SU-DHL-6 (cell line): ENCODE results near the gene SPINK14.

Experiments used
- H2AFZ ChIP-seq: fragments of 200-600 bp; sonication (generic); 2 replicates; pipeline ENCODE4 v1.6.1; 2014; ENCODE audit warnings: low read depth, mild to moderate bottlenecking, moderate library complexity, mixed read lengths, antibody characterized with exemption, low read length; ENCODE audit not compliant: severe bottlenecking
- H3F3A ChIP-seq: fragments of 200-600 bp; shearing (Covaris generic); 2 replicates; pipeline ENCODE4 v1.6.0; 2016; ENCODE audit warnings: antibody characterized with exemption, mild to moderate bottlenecking; ENCODE audit not compliant: insufficient read depth
- H3K27ac ChIP-seq: fragments of 200-600 bp; sonication (generic); 2 replicates; pipeline ENCODE4 v1.5.1; 2016; ENCODE audit warnings: low read depth, mild to moderate bottlenecking, low read length, moderate library complexity, mixed read lengths
- H3K27me3 ChIP-seq: fragments of 200-600 bp; sonication (generic), shearing (Covaris generic); 2 replicates; pipeline ENCODE4 v1.6.0; 2014; ENCODE audit warnings: mild to moderate bottlenecking, low read length
- H3K36me3 ChIP-seq: fragments of 200-600 bp; sonication (generic); 2 replicates; pipeline ENCODE4 v1.6.1; 2014; ENCODE audit warnings: mild to moderate bottlenecking, low read length, mixed read lengths
- H3K4me2 ChIP-seq: fragments of 300-600, 200-600 bp; shearing (Covaris generic), sonication (generic); 2 replicates; pipeline ENCODE4 v1.6.0; 2014; ENCODE audit warnings: low read length, low read depth, mild to moderate bottlenecking; ENCODE audit not compliant: poor library complexity, severe bottlenecking
- H3K4me3 ChIP-seq: fragments of 200-600 bp; sonication (generic); 2 replicates; pipeline ENCODE4 v1.5.1; 2014; ENCODE audit warnings: antibody characterized with exemption, low read length, mild to moderate bottlenecking, mixed read lengths; ENCODE audit not compliant: insufficient read depth, poor library complexity, severe bottlenecking
- H3K79me2 ChIP-seq: fragments of 200-600 bp; sonication (generic); 2 replicates; pipeline ENCODE4 v1.6.1; 2014; ENCODE audit warnings: mild to moderate bottlenecking, low read length, moderate library complexity; ENCODE audit not compliant: insufficient read depth
- H3K9ac ChIP-seq: fragments of 200-600 bp; sonication (generic); 2 replicates; pipeline ENCODE4 v1.7.0; 2014; ENCODE audit warnings: mild to moderate bottlenecking, low read length
- H3K9me2 ChIP-seq: fragments of 200-600 bp; sonication (generic); replicated peaks from 2 replicates; pipeline ENCODE4 v1.6.1; 2014; ENCODE audit warnings: low read length; ENCODE audit not compliant: insufficient read depth
- H3K9me3 ChIP-seq: fragments of 200-600 bp; sonication (generic); 2 replicates; pipeline ENCODE4 v1.6.1; 2014; ENCODE audit warnings: low read length, mixed read lengths; ENCODE audit not compliant: insufficient read depth
- H4K20me1 ChIP-seq: fragments of 200-600 bp; sonication (generic); 2 replicates; pipeline ENCODE4 v1.6.1; 2014; ENCODE audit warnings: low read depth, mild to moderate bottlenecking, antibody characterized with exemption, low read length, moderate library complexity, mixed read lengths
- CTCF ChIP-seq: fragments of 200-600 bp; sonication (generic); IDR thresholded peaks from one replicate; pipeline ENCODE4 v1.5.1; 2017; ENCODE audit warnings: antibody characterized with exemption, mild to moderate bottlenecking, low read length, moderate library complexity; ENCODE audit not compliant: insufficient read depth, poor library complexity, severe bottlenecking
- EZH2phosphoT487 ChIP-seq: fragments of 200-600 bp; sonication (generic), shearing (Covaris generic); conservative IDR thresholded peaks from 2 replicates; pipeline ENCODE4 v1.6.1; 2018; ENCODE audit warnings: mild to moderate bottlenecking, antibody characterized with exemption, low read length, moderate library complexity, mixed read lengths

SPINK14 gene

GRCh38 chr5:148168246-148168645 is at the start of gene SPINK14:
Gene SPINK14 (plus strand): TSS chr5:148168546. CDS start chr5:148169733, 1,187 bp downstream.
- H3K9ac ChIP-seq = no peak within 1 kb of the TSS
- H3K27me3 ChIP-seq = no peaks in the 10 kb centered on the region
- TF ChIP-seq CTCF (no peak), EZH2phosphoT487 (no peak)
- no peaks in the 10 kb centered on the region for H4K20me1 ChIP-seq
- no peak within 1 kb of the TSS for H2AFZ ChIP-seq
- no peaks in the 10 kb centered on the region for H3K9me3 ChIP-seq
- no peaks in the 10 kb centered on the region for H3F3A ChIP-seq
- no peak within 1 kb of the TSS for H3K27ac ChIP-seq
- no peak within 1 kb of the TSS for H3K4me2 ChIP-seq
- H3K9me2 ChIP-seq = no peaks in the 10 kb centered on the region
- no peak within 1 kb of the TSS for H3K4me3 ChIP-seq
- H3K36me3 ChIP-seq = no peaks in the 10 kb centered on the region
- H3K79me2 ChIP-seq = no peaks in the 10 kb centered on the region

- no peak overlapping the region for H2AFZ ChIP-seq
- no peak overlapping the region for H3K4me3 ChIP-seq
- no peak overlapping the region for H3K9ac ChIP-seq
- no peaks in the 10 kb centered on the region for H3K36me3 ChIP-seq
- no peaks in the 10 kb centered on the region for H3K79me2 ChIP-seq
- no peaks in the 10 kb centered on the region for H3K9me3 ChIP-seq
- no peak overlapping the region for H3K4me2 ChIP-seq
- no peak for TF ChIP-seq EZH2phosphoT487
- TF ChIP-seq CTCF = no peak
- no peaks in the 10 kb centered on the region for H3K9me2 ChIP-seq
- no peaks in the 10 kb centered on the region for H4K20me1 ChIP-seq
- no peak overlapping the region for H3K27ac ChIP-seq
- no peaks in the 10 kb centered on the region for H3F3A ChIP-seq
- H3K27me3 ChIP-seq = no peaks in the 10 kb centered on the region
Measured at GRCh38 chr5:148120317-148120716, 48.0 kb upstream of the SPINK14 start.

- H3K9me3 ChIP-seq = no peaks in the 10 kb centered on the region
- no peaks in the 10 kb centered on the region for H3K36me3 ChIP-seq
- H3K27ac ChIP-seq = no peak overlapping the region
- H3K9me2 ChIP-seq = no peaks in the 10 kb centered on the region
- no peaks in the 10 kb centered on the region for H3K27me3 ChIP-seq
- no peaks in the 10 kb centered on the region for H3F3A ChIP-seq
- no peak overlapping the region for H3K4me2 ChIP-seq
- H4K20me1 ChIP-seq = no peaks in the 10 kb centered on the region
- no peaks in the 10 kb centered on the region for H3K79me2 ChIP-seq
- H3K9ac ChIP-seq = no peak overlapping the region
- H3K4me3 ChIP-seq = no peak overlapping the region
- H2AFZ ChIP-seq = no peak overlapping the region
- TF ChIP-seq CTCF (no peak), EZH2phosphoT487 (no peak)
Measured at GRCh38 chr5:148125641-148126040, 42.7 kb upstream of the SPINK14 start.
